Measurements from ENCODE around the gene ELOVL4. TPM values are rescaled to one million over a fixed set of nuclear protein-coding genes. Genes with fewer than 3 reads are reported as not detected.

ELOVL4 gene
- total and polyA plus RNA-seq, 2 of the 4 experiments (the other 2 are of a cell fraction), result 2.2 to 2.3 TPM

DNA sequence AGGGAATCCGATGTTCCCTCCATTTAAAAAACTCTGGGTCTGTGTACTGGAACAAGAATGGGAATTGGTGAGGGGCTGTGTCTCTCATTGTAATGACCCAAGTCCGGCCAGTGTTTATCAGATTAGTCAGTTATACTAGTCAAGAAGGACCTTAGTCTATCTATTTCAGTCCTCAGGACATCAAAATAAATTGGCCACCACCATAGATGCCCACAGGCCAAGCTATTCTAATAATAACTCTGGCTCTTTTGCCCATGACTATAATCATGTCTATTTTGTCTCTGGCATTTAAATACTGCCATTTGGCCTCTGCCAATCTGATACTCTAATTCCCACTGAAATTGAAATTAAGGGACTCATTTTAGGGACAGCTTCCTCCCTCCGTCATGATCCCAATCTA, 37.8 kb downstream of the ELOVL4 start:
- DNase-seq (no peak), ATAC-seq (ENCODE audit: low read depth) (no peak)
- Histone ChIP-seq H4K8ac (ENCODE audit: low read depth in 2 of 2, low read length in 2 of 2) (no peak overlapping the region), H3K27me3 (ENCODE audit: control insufficient read depth, insufficient read depth, low read length) (no peaks in the 10 kb centered on the region; the same call in none of the 2 replicates), H3K18ac (ENCODE audit: low read depth, low read length) (no peak overlapping the region), H3K9ac (ENCODE audit: low read depth, low read length) (no peak overlapping the region), H2BK5ac (ENCODE audit: low read depth, low read length, poor library complexity, severe bottlenecking) (no peak overlapping the region), H3K23ac (ENCODE audit: low read depth, low read length) (no peak overlapping the region), H2BK120ac (ENCODE audit: low read depth, low read length) (no peak overlapping the region), H2AK9ac (replicated peaks; ENCODE audit: low read depth, low read length, poor library complexity) (no peak overlapping the region), H3K27ac (ENCODE audit: insufficient read depth, low read length) (no peak overlapping the region), H3K9me3 (ENCODE audit: control insufficient read depth, insufficient read depth, low read length) (no peaks in the 10 kb centered on the region), H4K5ac (ENCODE audit: low read depth, low read length) (no peak overlapping the region), H3K4ac (ENCODE audit: low read depth, low read length) (no peak overlapping the region), H4K91ac (ENCODE audit: insufficient read depth, low read depth, low read length) (no peak overlapping the region), H3K79me1 (ENCODE audit: low read depth in 1 of 2, low read length in 2 of 2) (no peaks in the 10 kb centered on the region), H3K36me3 (ENCODE audit: control insufficient read depth, insufficient read depth, low read length) (no peaks in the 10 kb centered on the region), H3K9me1 (ENCODE audit: insufficient read depth, low read length) (no peaks in the 10 kb centered on the region), H3K14ac (replicated peaks; ENCODE audit: low read depth, low read length) (no peak overlapping the region), H3K4me1 (ENCODE audit: control insufficient read depth, insufficient read depth, low read length) (no peaks in the 10 kb centered on the region), H2AK5ac (ENCODE audit: low read depth, low read length) (no peak overlapping the region), H2BK15ac (ENCODE audit: low read depth, low read length) (no peak overlapping the region), H2BK20ac (ENCODE audit: low read depth, low read length) (no peak overlapping the region), H3K56ac (ENCODE audit: extremely low read depth, insufficient read depth, low read length) (no peak overlapping the region), H4K20me1 (ENCODE audit: insufficient read depth, low read length) (no peaks in the 10 kb centered on the region), H3K4me2 (ENCODE audit: low read depth, low read length) (no peak overlapping the region), H3K4me3 (ENCODE audit: insufficient read depth, low read depth, low read length) (no peak overlapping the region), H2AFZ (replicated peaks; ENCODE audit: low read length, poor library complexity) (no peak overlapping the region)
- in situ Hi-C loops (cut with MboI; ENCODE audit: low sequenced_read_pairs) (no loop called here), intact Hi-C loops (cut with micrococcal nuclease) (no loop called here), dilution Hi-C loops (cut with HindIII; ENCODE audit: low sequenced_read_pairs, unreplicated experiment) (no loop called here)
- CTCF ChIA-PET, result interaction anchor here (1.0 kb wide), 2 partner anchors 9 to 41 kb away, joined by 3 read pairs; no protein-coding TSS in a partner anchor
- POLR2A ChIA-PET (ENCODE audit: unreplicated experiment), result no interaction called here
- TF ChIP-seq, protein P1, sequence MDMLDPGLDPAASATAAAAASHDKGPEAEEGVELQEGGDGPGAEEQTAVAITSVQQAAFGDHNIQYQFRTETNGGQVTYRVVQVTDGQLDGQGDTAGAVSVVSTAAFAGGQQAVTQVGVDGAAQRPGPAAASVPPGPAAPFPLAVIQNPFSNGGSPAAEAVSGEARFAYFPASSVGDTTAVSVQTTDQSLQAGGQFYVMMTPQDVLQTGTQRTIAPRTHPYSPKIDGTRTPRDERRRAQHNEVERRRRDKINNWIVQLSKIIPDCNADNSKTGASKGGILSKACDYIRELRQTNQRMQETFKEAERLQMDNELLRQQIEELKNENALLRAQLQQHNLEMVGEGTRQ (IDR thresholded peaks at IDR 0.05; ENCODE audit: low read depth, low read length), result no peak
- TF ChIP-seq CHD1 (IDR thresholded peaks at IDR 0.05; ENCODE audit: low read depth, low read length) (no peak), MXI1 (IDR thresholded peaks at IDR 0.05; ENCODE audit: borderline replicate concordance, low read depth, low read length) (no peak), MAFK (IDR thresholded peaks at IDR 0.05; ENCODE audit: low read depth, low read length) (no peak), MAZ (IDR thresholded peaks at IDR 0.05; ENCODE audit: borderline replicate concordance, low read depth, low read length) (no peak), NFE2L2 (IDR thresholded peaks at IDR 0.05; ENCODE audit: low read depth, low read length) (no peak), FOS (IDR thresholded peaks at IDR 0.05; ENCODE audit: low read depth, low read length) (no peak), SMC3 (IDR thresholded peaks at IDR 0.05; ENCODE audit: low read depth, low read length) (no peak), RAD21 (IDR thresholded peaks at IDR 0.05; ENCODE audit: low read length) (no peak), BHLHE40 (IDR thresholded peaks at IDR 0.05; ENCODE audit: low read depth, low read length) (no peak), RCOR1 (IDR thresholded peaks at IDR 0.05; ENCODE audit: insufficient replicate concordance, low read length) (no peak), CEBPB (IDR thresholded peaks at IDR 0.05; ENCODE audit: low read depth, low read length) (no peak)
- TF ChIP-seq, protein P2, sequence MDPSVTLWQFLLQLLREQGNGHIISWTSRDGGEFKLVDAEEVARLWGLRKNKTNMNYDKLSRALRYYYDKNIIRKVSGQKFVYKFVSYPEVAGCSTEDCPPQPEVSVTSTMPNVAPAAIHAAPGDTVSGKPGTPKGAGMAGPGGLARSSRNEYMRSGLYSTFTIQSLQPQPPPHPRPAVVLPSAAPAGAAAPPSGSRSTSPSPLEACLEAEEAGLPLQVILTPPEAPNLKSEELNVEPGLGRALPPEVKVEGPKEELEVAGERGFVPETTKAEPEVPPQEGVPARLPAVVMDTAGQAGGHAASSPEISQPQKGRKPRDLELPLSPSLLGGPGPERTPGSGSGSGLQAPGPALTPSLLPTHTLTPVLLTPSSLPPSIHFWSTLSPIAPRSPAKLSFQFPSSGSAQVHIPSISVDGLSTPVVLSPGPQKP (IDR thresholded peaks at IDR 0.05; ENCODE audit: borderline replicate concordance, low read depth, low read length), result no peak
- TF ChIP-seq, protein P3, sequence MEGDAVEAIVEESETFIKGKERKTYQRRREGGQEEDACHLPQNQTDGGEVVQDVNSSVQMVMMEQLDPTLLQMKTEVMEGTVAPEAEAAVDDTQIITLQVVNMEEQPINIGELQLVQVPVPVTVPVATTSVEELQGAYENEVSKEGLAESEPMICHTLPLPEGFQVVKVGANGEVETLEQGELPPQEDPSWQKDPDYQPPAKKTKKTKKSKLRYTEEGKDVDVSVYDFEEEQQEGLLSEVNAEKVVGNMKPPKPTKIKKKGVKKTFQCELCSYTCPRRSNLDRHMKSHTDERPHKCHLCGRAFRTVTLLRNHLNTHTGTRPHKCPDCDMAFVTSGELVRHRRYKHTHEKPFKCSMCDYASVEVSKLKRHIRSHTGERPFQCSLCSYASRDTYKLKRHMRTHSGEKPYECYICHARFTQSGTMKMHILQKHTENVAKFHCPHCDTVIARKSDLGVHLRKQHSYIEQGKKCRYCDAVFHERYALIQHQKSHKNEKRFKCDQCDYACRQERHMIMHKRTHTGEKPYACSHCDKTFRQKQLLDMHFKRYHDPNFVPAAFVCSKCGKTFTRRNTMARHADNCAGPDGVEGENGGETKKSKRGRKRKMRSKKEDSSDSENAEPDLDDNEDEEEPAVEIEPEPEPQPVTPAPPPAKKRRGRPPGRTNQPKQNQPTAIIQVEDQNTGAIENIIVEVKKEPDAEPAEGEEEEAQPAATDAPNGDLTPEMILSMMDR (conservative IDR thresholded peaks at IDR 0.05; ENCODE audit: low read depth, low read length), result no peak
- WGBS, 2 experiments (ENCODE audit: extremely low coverage in 2 of 2, insufficient read length in 1 of 2), result no CpG with 5 or more reads among the region's 3 CpGs
- BruUV-seq (replicated peaks), result no TSS peak

All from IMR-90 (cell line).